Neural cell (in vitro differentiated cells): ENCODE measurements around the gene NOTCH2. TPM values are rescaled to one million over a fixed set of nuclear protein-coding genes. Genes with fewer than 3 reads are reported as not detected.

Source experiments
- H2AFZ ChIP-seq: fragments of 200-600, 300-800 bp; sonication (generic), shearing (Covaris generic); 2 replicates; pipeline ENCODE4 v1.6.0; 2014; ENCODE audit warnings: low read depth, mild to moderate bottlenecking, antibody characterized with exemption, low read length, moderate library complexity
- H3F3A ChIP-seq: fragments of 200-600 bp; shearing (Covaris generic); 2 replicates; pipeline ENCODE4 v1.6.1; 2016; ENCODE audit warnings: mild to moderate bottlenecking, moderate library complexity, mixed read lengths, antibody characterized with exemption, low read length; ENCODE audit not compliant: insufficient read depth, poor library complexity, severe bottlenecking
- H3K27ac ChIP-seq: fragments of 200-600, 300-800 bp; sonication (generic), shearing (Covaris generic); 2 replicates; pipeline ENCODE4 v1.5.1; 2014; ENCODE audit warnings: mild to moderate bottlenecking, low read length, moderate library complexity
- H3K27me3 ChIP-seq: fragments of 300-800, 200-600 bp; sonication (generic), shearing (Covaris generic); 2 replicates; pipeline ENCODE4 v1.6.0; 2014; ENCODE audit warnings: mild to moderate bottlenecking, low read depth, low read length, moderate library complexity; ENCODE audit not compliant: insufficient read depth
- H3K36me3 ChIP-seq: fragments of 300-800, 200-600 bp; sonication (generic), shearing (Covaris generic); 2 replicates; pipeline ENCODE4 v1.5.1; 2014; ENCODE audit warnings: mild to moderate bottlenecking, antibody characterized with exemption, low read length, moderate library complexity; ENCODE audit not compliant: insufficient read depth
- H3K4me2 ChIP-seq: fragments of 300-800, 200-600 bp; sonication (generic), shearing (Covaris generic); 2 replicates; pipeline ENCODE4 v1.6.0; 2014; ENCODE audit warnings: mild to moderate bottlenecking, low read length
- H3K4me3 ChIP-seq: fragments of 300-800, 200-600 bp; sonication (generic), shearing (Covaris generic); 2 replicates; pipeline ENCODE4 v1.5.1; 2014; ENCODE audit warnings: mild to moderate bottlenecking, low read length, moderate library complexity
- H3K79me2 ChIP-seq: fragments of 200-600 bp; shearing (Covaris generic); replicated peaks from 2 replicates; pipeline ENCODE4 v1.6.0; 2014; ENCODE audit warnings: mild to moderate bottlenecking, low read length, moderate library complexity; ENCODE audit not compliant: insufficient read depth
- H3K9ac ChIP-seq: fragments of 300-800, 200-600 bp; sonication (generic), shearing (Covaris generic); 2 replicates; pipeline ENCODE4 v1.6.1; 2016; ENCODE audit warnings: mild to moderate bottlenecking, low read length, mixed read lengths
- H3K9me2 ChIP-seq: fragments of 200-600 bp; shearing (Covaris generic); 2 replicates; pipeline ENCODE4 v1.6.1; 2016; ENCODE audit warnings: mild to moderate bottlenecking, low read length, mixed read lengths; ENCODE audit not compliant: insufficient read depth
- H3K9me3 ChIP-seq: fragments of 200-600, 300-800 bp; sonication (generic), shearing (Covaris generic); 2 replicates; pipeline ENCODE4 v1.6.1; 2016; ENCODE audit warnings: mild to moderate bottlenecking, mixed run types, low read length, moderate library complexity, mixed read lengths
- H4K20me1 ChIP-seq: fragments of 200-600 bp; shearing (Covaris generic); 2 replicates; pipeline ENCODE4 v1.6.1; 2016; ENCODE audit warnings: mild to moderate bottlenecking, mixed run types; ENCODE audit not compliant: insufficient read depth
- CTCF ChIP-seq: fragments of 450-650 bp; IDR thresholded peaks from 2 replicates; pipeline ENCODE4 v1.5.1; 2014; ENCODE audit warnings: antibody characterized with exemption, mild to moderate bottlenecking, moderate library complexity; ENCODE audit not compliant: poor library complexity, severe bottlenecking
- EP300 ChIP-seq: fragments of 450-650 bp; conservative IDR thresholded peaks from 2 replicates; pipeline ENCODE4 v1.6.1; 2014; ENCODE audit warnings: antibody characterized with exemption, mild to moderate bottlenecking, moderate library complexity; ENCODE audit not compliant: poor library complexity, severe bottlenecking
- EZH2 ChIP-seq: fragments of 200-600, 300-800 bp; shearing (Covaris generic), sonication (generic); IDR thresholded peaks from 2 replicates; pipeline ENCODE4 v1.6.1; 2014; ENCODE audit warnings: antibody characterized with exemption, low read length, borderline replicate concordance, mild to moderate bottlenecking; ENCODE audit not compliant: insufficient read depth, poor library complexity, severe bottlenecking
- MXI1 ChIP-seq: fragments of 450-650 bp; conservative IDR thresholded peaks from 2 replicates; pipeline ENCODE4 v1.6.1; 2014; ENCODE audit warnings: antibody characterized with exemption, mild to moderate bottlenecking; ENCODE audit not compliant: poor library complexity, severe bottlenecking
- POLR2AphosphoS5 ChIP-seq: IDR thresholded peaks from 2 replicates; pipeline ENCODE4 v1.6.1; 2012
- RAD21 ChIP-seq: fragments of 450-650 bp; conservative IDR thresholded peaks from 2 replicates; pipeline ENCODE4 v1.6.1; 2014; ENCODE audit warnings: antibody characterized with exemption, mild to moderate bottlenecking, moderate library complexity
- REST ChIP-seq: IDR thresholded peaks from 2 replicates; pipeline ENCODE4 v1.6.1; 2012; ENCODE audit warnings: borderline replicate concordance
- SMC3 ChIP-seq: fragments of 450-650 bp; conservative IDR thresholded peaks from 2 replicates; pipeline ENCODE4 v1.6.1; 2014; ENCODE audit warnings: antibody characterized with exemption, mild to moderate bottlenecking, moderate library complexity; ENCODE audit not compliant: poor library complexity
- TAF1 ChIP-seq: IDR thresholded peaks from 2 replicates; pipeline ENCODE4 v1.6.1; 2012; ENCODE audit warnings: low read depth
- polyA plus RNA-seq: library from polyadenylated mRNA; depleted of rRNA; stranded (reverse); fragments of >200 nt; gene quantifications from 2 replicates; pipeline ENCODE4 v1.2.3, GENCODE V29; 2014

The NOTCH2 gene
- polyA plus RNA-seq, 1 donor from 2014 or later = 0.73 TPM

GRCh38 chr1:119952496-119952895 is 117.0 kb downstream of the NOTCH2 start:
- TF ChIP-seq EZH2 (no peak), REST (no peak), SMC3 (no peak), CTCF (no peak), EP300 (no peak), TAF1 (no peak), MXI1 (no peak), RAD21 (no peak), POLR2AphosphoS5 (no peak)
- Histone ChIP-seq H4K20me1 (no peaks in the 10 kb centered on the region), H3F3A (no peaks in the 10 kb centered on the region), H3K4me3 (no peak overlapping the region), H3K9me2 (no peaks in the 10 kb centered on the region), H3K9ac (no peak overlapping the region), H3K27me3 (no peaks in the 10 kb centered on the region), H3K27ac (no peak overlapping the region), H3K79me2 (no peaks in the 10 kb centered on the region), H2AFZ (no peak overlapping the region), H3K9me3 (no peaks in the 10 kb centered on the region), H3K36me3 (no peaks in the 10 kb centered on the region), H3K4me2 (no peak overlapping the region)

- H3K9ac ChIP-seq = no peak overlapping the region
These were observed 120.9 kb downstream of the NOTCH2 start for GRCh38 chr1:119948342-119949214.

More at GRCh38 chr1:119948342-119949214, 120.9 kb downstream of the NOTCH2 start:
- Histone ChIP-seq H3K79me2 (no peaks in the 10 kb centered on the region), H3F3A (no peaks in the 10 kb centered on the region), H4K20me1 (no peaks in the 10 kb centered on the region), H3K27me3 (no peaks in the 10 kb centered on the region), H2AFZ (no peak overlapping the region), H3K9me2 (no peaks in the 10 kb centered on the region), H3K4me3 (no peak overlapping the region), H3K4me2 (no peak overlapping the region), H3K9me3 (no peaks in the 10 kb centered on the region), H3K27ac (no peak overlapping the region), H3K36me3 (no peaks in the 10 kb centered on the region)
- TF ChIP-seq SMC3 (peak; percentile 92), EZH2 (no peak), REST (no peak), EP300 (no peak), TAF1 (no peak), MXI1 (no peak), POLR2AphosphoS5 (no peak), RAD21 (peak; percentile 86), CTCF (peak; percentile 89)
